ENCODE data around the gene PARD3B. TPM values are rescaled to one million over a fixed set of nuclear protein-coding genes. Genes with fewer than 3 reads are reported as not detected.

Gene PARD3B
- polyA plus RNA-seq, 1 donor: 14.0 TPM

GRCh38 chr2:204850581-204850980, 305.3 kb downstream of the PARD3B start:
- H3K4me3 ChIP-seq (ENCODE audit: low read length): no peak overlapping the region
- no peaks in the 10 kb centered on the region for H3K27me3 ChIP-seq (ENCODE audit: control insufficient read depth, insufficient read depth, low read length)
- no peak for DNase-seq
- no peaks in the 10 kb centered on the region for H3K4me1 ChIP-seq (ENCODE audit: control insufficient read depth, insufficient read depth, low read length)
- H3K27ac ChIP-seq (ENCODE audit: low read length): no peak overlapping the region
- H3K9me3 ChIP-seq (ENCODE audit: control insufficient read depth, low read depth, low read length): no peaks in the 10 kb centered on the region
- no CpG with 5 or more reads among the region's 4 CpGs for WGBS (ENCODE audit: insufficient coverage, low lambda C conversion rate)
- H3K36me3 ChIP-seq (ENCODE audit: control insufficient read depth, insufficient read depth, low read length): no peaks in the 10 kb centered on the region

DNA sequence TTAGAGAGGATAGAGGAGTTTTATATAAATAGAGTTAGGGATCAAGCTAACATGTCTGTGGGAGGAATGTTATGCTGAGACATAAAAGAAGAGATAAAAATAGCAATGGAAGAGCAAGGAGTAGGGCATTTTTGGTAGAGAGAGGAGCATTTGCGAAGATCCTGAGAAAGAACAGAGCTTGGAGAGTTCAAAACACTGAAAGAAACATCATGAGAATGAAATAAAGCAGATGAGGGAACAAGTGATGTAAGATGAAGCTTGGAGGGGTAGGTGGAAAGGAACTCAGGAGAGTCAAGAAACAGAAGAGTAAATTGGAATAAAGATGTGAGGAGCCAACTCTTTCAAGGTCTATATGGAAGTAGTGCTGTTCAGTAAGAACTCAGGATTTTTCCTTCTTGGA, 308.6 kb downstream of the PARD3B start:
- Histone ChIP-seq H3K36me3 (ENCODE audit: control insufficient read depth, insufficient read depth, low read length) (no peaks in the 10 kb centered on the region), H3K27ac (ENCODE audit: low read length) (no peak overlapping the region), H3K27me3 (ENCODE audit: control insufficient read depth, insufficient read depth, low read length) (no peaks in the 10 kb centered on the region), H3K4me1 (ENCODE audit: control insufficient read depth, insufficient read depth, low read length) (no peaks in the 10 kb centered on the region), H3K9me3 (ENCODE audit: control insufficient read depth, low read depth, low read length) (no peaks in the 10 kb centered on the region), H3K4me3 (ENCODE audit: low read length) (no peak overlapping the region)
- DNase-seq: no peak
- WGBS (ENCODE audit: insufficient coverage, low lambda C conversion rate): 86% methylated on average over 1 of the region's 1 CpG

- no peaks in the 10 kb centered on the region for H3K36me3 ChIP-seq (ENCODE audit: control insufficient read depth, insufficient read depth, low read length)
- H3K4me1 ChIP-seq (ENCODE audit: control insufficient read depth, insufficient read depth, low read length): no peaks in the 10 kb centered on the region
- H3K4me3 ChIP-seq (ENCODE audit: low read length): no peak overlapping the region
- no peaks in the 10 kb centered on the region for H3K9me3 ChIP-seq (ENCODE audit: control insufficient read depth, low read depth, low read length)
- no peak overlapping the region for H3K27ac ChIP-seq (ENCODE audit: low read length)
- DNase-seq: no peak
- WGBS (ENCODE audit: insufficient coverage, low lambda C conversion rate): 83% methylated on average over 2 of the region's 6 CpGs
- H3K27me3 ChIP-seq (ENCODE audit: control insufficient read depth, insufficient read depth, low read length): no peaks in the 10 kb centered on the region
Observed at GRCh38 chr2:204860274-204860673, 315.0 kb downstream of the PARD3B start.

GRCh38 chr2:204862809-204863208, 317.5 kb downstream of the PARD3B start:
- Histone ChIP-seq H3K36me3 (ENCODE audit: control insufficient read depth, insufficient read depth, low read length) (no peaks in the 10 kb centered on the region), H3K27me3 (ENCODE audit: control insufficient read depth, insufficient read depth, low read length) (no peaks in the 10 kb centered on the region), H3K9me3 (ENCODE audit: control insufficient read depth, low read depth, low read length) (no peaks in the 10 kb centered on the region), H3K4me1 (ENCODE audit: control insufficient read depth, insufficient read depth, low read length) (no peaks in the 10 kb centered on the region), H3K4me3 (ENCODE audit: low read length) (no peak overlapping the region), H3K27ac (ENCODE audit: low read length) (no peak overlapping the region)
- DNase-seq: no peak
- no CpG with 5 or more reads among the region's 7 CpGs for WGBS (ENCODE audit: insufficient coverage, low lambda C conversion rate)

DNA sequence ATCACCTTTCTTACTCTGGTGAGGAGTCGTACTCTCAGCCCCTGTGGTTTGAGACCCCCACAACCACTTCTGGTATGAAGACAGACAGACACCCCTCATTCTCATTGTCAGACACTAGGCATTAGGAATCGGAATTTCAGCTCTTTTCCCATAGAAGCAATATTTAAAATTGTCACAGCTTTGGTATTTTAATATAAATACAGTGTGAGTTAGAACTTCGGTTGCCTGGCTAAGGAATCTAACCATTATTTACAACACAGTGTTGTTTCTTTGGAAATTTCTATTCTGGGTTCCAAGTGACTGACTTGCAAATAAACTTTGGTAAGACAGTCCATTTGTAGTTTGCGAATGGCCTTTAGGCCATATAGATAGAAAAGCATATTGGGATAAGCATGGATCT, 318.1 kb downstream of the PARD3B start:
- no CpG with 5 or more reads among the region's 4 CpGs for WGBS (ENCODE audit: insufficient coverage, low lambda C conversion rate)
- Histone ChIP-seq H3K4me3 (ENCODE audit: low read length) (no peak overlapping the region), H3K4me1 (ENCODE audit: control insufficient read depth, insufficient read depth, low read length) (no peaks in the 10 kb centered on the region), H3K27ac (ENCODE audit: low read length) (no peak overlapping the region), H3K9me3 (ENCODE audit: control insufficient read depth, low read depth, low read length) (no peaks in the 10 kb centered on the region), H3K27me3 (ENCODE audit: control insufficient read depth, insufficient read depth, low read length) (no peaks in the 10 kb centered on the region), H3K36me3 (ENCODE audit: control insufficient read depth, insufficient read depth, low read length) (no peaks in the 10 kb centered on the region)
- no peak for DNase-seq

DNA sequence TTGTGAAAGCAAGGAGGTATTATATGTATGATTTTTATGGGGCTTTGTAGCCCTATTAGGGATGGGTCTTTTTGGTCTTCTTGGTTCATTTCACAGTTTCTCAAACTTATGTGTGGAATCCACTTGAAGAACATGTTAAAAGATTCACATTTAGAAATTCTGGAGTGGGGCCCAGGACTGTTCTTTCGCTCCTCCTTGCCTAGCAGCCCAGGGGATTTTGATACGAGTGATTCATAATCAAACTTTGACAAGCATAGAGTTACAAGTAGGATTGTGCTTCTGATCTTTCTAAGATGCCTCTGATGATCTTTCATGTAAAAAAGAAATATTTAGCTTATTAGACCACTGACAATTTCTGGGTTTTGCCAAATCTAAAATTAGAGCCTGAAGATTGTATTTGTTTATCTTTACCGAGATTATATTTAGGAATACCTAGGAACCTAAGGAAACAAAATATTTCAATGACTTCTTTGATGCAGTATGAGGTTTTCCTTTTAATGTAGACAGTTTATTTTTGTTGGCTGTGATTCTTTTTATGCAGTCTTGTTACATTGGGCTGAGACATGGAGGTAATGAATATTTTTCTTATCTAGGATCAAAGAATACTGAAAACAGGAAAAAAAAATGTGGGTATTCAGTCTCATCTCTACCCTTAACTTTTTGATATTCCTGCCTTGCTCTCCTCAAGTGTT, 324.0 kb downstream of the PARD3B start:
- Histone ChIP-seq H3K27me3 (ENCODE audit: control insufficient read depth, insufficient read depth, low read length) (no peaks in the 10 kb centered on the region), H3K36me3 (ENCODE audit: control insufficient read depth, insufficient read depth, low read length) (no peaks in the 10 kb centered on the region), H3K4me1 (ENCODE audit: control insufficient read depth, insufficient read depth, low read length) (no peaks in the 10 kb centered on the region), H3K4me3 (ENCODE audit: low read length) (no peak overlapping the region), H3K9me3 (ENCODE audit: control insufficient read depth, low read depth, low read length) (no peaks in the 10 kb centered on the region), H3K27ac (ENCODE audit: low read length) (no peak overlapping the region)
- 88% methylated on average over 1 of the region's 3 CpGs for WGBS (ENCODE audit: insufficient coverage, low lambda C conversion rate)
- DNase-seq: no peak

- 100% methylated on average over 1 of the region's 2 CpGs for WGBS (ENCODE audit: insufficient coverage, low lambda C conversion rate)
- no peaks in the 10 kb centered on the region for H3K36me3 ChIP-seq (ENCODE audit: control insufficient read depth, insufficient read depth, low read length)
- DNase-seq: no peak
- H3K27ac ChIP-seq (ENCODE audit: low read length): no peak overlapping the region
- H3K4me3 ChIP-seq (ENCODE audit: low read length): no peak overlapping the region
- no peaks in the 10 kb centered on the region for H3K27me3 ChIP-seq (ENCODE audit: control insufficient read depth, insufficient read depth, low read length)
- H3K4me1 ChIP-seq (ENCODE audit: control insufficient read depth, insufficient read depth, low read length): no peaks in the 10 kb centered on the region
- H3K9me3 ChIP-seq (ENCODE audit: control insufficient read depth, low read depth, low read length): no peaks in the 10 kb centered on the region
Observed at GRCh38 chr2:204870053-204870452, 324.8 kb downstream of the PARD3B start.

GRCh38 chr2:204871231-204871953, 326.1 kb downstream of the PARD3B start:
- 75% methylated on average over 1 of the region's 1 CpG for WGBS (ENCODE audit: insufficient coverage, low lambda C conversion rate)

DNA sequence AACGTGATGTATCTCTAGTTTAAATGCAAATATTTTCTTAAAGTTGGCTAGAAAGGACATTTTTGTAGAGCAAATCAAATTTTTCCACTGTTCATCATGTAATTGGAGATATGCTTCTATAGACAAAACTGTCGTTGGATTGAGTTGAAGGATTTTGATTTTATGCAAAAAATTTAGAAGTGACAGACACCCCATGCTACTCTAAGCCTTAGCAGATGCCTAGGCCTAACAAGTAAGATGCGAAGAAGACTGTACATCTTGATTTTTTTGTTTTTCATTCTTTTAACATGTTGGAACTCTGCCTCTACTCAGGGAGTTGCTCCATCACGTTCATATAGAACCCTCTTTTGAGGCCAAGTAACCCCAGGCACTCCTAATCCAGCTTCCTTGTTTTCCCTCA, 331.0 kb downstream of the PARD3B start:
- no peaks in the 10 kb centered on the region for H3K4me1 ChIP-seq (ENCODE audit: control insufficient read depth, insufficient read depth, low read length)
- H3K4me3 ChIP-seq (ENCODE audit: low read length): no peak overlapping the region
- H3K9me3 ChIP-seq (ENCODE audit: control insufficient read depth, low read depth, low read length): no peaks in the 10 kb centered on the region
- no peaks in the 10 kb centered on the region for H3K27me3 ChIP-seq (ENCODE audit: control insufficient read depth, insufficient read depth, low read length)
- no peak overlapping the region for H3K27ac ChIP-seq (ENCODE audit: low read length)
- 71% methylated on average over 1 of the region's 4 CpGs for WGBS (ENCODE audit: insufficient coverage, low lambda C conversion rate)
- no peak for DNase-seq
- no peaks in the 10 kb centered on the region for H3K36me3 ChIP-seq (ENCODE audit: control insufficient read depth, insufficient read depth, low read length)

More at GRCh38 chr2:204871231-204871953, 326.1 kb downstream of the PARD3B start:
- Histone ChIP-seq H3K36me3 (ENCODE audit: control insufficient read depth, insufficient read depth, low read length) (no peaks in the 10 kb centered on the region), H3K4me1 (ENCODE audit: control insufficient read depth, insufficient read depth, low read length) (no peaks in the 10 kb centered on the region), H3K9me3 (ENCODE audit: control insufficient read depth, low read depth, low read length) (no peaks in the 10 kb centered on the region), H3K27me3 (ENCODE audit: control insufficient read depth, insufficient read depth, low read length) (no peaks in the 10 kb centered on the region), H3K4me3 (ENCODE audit: low read length) (no peak overlapping the region), H3K27ac (ENCODE audit: low read length) (no peak overlapping the region)
- peak; percentile 9 to 29 for DNase-seq

GRCh38 chr2:204877691-204878090, 332.4 kb downstream of the PARD3B start:
- no peak for DNase-seq
- no peak overlapping the region for H3K27ac ChIP-seq (ENCODE audit: low read length)
- H3K27me3 ChIP-seq (ENCODE audit: control insufficient read depth, insufficient read depth, low read length): no peaks in the 10 kb centered on the region
- H3K36me3 ChIP-seq (ENCODE audit: control insufficient read depth, insufficient read depth, low read length): no peaks in the 10 kb centered on the region
- no peak overlapping the region for H3K4me3 ChIP-seq (ENCODE audit: low read length)
- H3K4me1 ChIP-seq (ENCODE audit: control insufficient read depth, insufficient read depth, low read length): no peaks in the 10 kb centered on the region
- H3K9me3 ChIP-seq (ENCODE audit: control insufficient read depth, low read depth, low read length): no peaks in the 10 kb centered on the region

DNA sequence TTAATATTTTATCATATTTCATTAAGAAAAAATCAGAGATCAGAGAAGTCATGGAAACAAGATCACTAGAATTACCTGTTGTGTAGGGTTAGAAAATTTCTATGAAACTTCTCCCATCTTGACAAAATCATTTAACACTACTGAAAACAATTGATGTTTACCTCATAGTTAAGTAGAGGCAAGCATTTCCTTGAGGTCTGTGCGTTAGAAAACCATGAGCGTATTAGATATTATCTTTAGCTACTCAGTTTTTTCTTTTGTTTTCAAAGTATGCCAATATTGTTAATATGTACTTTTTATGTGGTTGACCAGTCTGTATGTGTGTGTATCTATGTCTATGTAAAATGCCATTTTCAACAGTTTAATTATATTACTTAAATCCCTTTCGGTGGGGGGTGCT, 335.7 kb downstream of the PARD3B start:
- WGBS (ENCODE audit: insufficient coverage, low lambda C conversion rate): no CpG with 5 or more reads among the region's 3 CpGs
- Histone ChIP-seq H3K4me3 (ENCODE audit: low read length) (no peak overlapping the region), H3K36me3 (ENCODE audit: control insufficient read depth, insufficient read depth, low read length) (no peaks in the 10 kb centered on the region), H3K27me3 (ENCODE audit: control insufficient read depth, insufficient read depth, low read length) (no peaks in the 10 kb centered on the region), H3K4me1 (ENCODE audit: control insufficient read depth, insufficient read depth, low read length) (no peaks in the 10 kb centered on the region), H3K9me3 (ENCODE audit: control insufficient read depth, low read depth, low read length) (no peaks in the 10 kb centered on the region), H3K27ac (ENCODE audit: low read length) (no peak overlapping the region)
- DNase-seq: no peak

All from large intestine (tissue), 3 donors.